Occipital lobe (tissue), 2 donors: ENCODE measurements around the gene TBC1D1. TPM values are rescaled to one million over a fixed set of nuclear protein-coding genes. Genes with fewer than 3 reads are reported as not detected.
"Not testable (repeated sequence)": the region's sequence is repeated elsewhere in the genome, so short reads cannot be mapped to it uniquely, and the experiment has no call there.

ENCODE experiments used
- DNase-seq: peaks from one replicate; lab custom pipeline; 2025; lab: John Stamatoyannopoulos, UW
- total RNA-seq: library from RNA; depleted of rRNA; stranded (reverse); fragments of >200 nt; gene quantifications from one replicate; pipeline ENCODE4 v1.2.3, GENCODE V29; 2014

Gene TBC1D1
- total RNA-seq, 1 donor from 2014 or later: 57.2 TPM

DNA sequence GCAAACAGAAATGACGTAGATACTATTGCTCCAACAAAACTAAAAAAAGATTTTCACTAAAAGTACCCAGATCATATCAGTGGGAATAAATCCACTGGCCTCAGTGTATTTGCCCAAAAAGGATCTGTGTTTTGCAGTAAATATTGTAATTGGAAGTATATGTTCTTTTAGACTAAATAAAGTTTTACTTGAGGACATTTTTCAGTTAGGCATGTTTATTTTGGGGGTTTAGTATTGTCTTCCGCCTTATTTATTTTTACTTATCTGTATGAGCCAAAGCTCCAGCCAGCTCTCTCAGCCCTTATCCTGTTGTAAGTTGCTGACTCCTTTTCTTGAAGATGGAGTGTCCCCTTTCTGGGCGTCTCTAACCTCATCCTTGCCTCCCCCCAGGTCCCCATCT, 119.1 kb downstream of the TBC1D1 start:
- no peak for DNase-seq

DNA sequence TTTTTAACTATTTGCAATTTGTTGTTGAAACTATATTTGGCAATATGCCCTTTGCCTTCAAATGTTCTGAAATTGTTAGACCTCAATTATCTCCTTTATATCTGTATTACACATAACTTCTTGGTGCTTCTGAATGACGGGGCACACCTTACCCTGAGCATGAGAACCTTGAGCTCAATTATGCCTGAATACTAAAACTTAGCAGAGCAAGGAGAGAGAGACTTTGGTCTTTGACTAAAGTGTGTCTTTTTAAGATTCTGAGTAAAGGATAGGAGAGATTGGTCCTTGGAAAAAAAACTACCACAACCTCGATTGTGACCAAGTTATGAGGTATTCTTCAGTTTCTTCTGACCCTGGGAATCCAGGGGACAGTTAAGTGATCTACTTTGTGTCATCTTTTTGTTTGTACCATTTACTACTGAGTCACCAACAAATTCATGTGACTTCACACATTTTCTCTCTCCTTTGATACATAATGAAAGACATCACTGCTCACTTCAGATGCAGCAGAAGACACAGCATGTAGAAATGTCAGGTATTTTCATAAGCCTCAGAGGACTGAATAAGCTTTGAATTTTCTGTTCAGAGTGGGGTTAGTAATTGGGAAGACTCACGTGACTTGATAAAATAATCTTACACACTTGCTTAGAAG, 120.8 kb downstream of the TBC1D1 start:
- no peak for DNase-seq

DNA sequence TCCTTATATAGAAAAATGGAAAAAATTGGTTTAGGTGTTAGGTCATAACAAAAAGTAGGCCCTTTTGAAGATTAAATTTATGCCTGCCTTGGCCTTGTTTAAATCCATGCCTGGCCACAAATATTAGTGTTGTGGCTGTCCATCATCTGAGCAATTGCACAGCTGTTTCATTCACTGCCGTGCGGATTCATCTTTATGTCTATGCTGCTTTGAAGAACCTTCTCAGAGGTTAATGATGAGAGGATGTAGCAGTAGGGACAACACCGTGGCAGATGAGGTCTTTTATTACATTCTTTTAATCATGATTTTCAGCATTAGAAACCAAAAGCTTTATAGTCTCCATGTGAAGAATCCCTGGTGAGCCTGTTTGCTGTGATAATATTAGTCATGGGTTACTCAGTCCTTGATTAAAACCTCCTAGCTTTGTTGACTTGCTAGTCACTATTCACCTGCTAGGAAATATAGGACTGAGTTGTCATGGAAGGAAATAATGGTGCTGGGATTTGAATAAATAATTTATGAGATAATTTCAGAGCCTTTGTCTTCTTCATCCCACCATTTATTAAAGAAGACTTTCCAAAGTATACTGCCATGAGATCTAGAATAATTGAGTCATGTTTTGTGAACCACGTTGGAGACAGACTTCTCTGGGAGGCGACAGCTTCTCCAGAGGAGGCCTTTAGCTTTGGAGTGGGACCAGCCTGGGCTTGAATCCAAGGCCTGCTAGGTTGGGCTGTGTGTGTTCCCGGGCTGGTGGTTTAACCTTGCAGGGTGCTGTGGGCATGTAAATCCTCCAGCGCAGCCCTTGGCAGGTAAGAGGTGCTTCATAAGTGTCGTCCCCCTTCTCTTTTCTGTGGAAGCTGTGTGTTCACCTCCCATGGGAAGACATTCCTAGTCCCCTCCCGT, 122.8 kb downstream of the TBC1D1 start:
- no peak for DNase-seq

DNA sequence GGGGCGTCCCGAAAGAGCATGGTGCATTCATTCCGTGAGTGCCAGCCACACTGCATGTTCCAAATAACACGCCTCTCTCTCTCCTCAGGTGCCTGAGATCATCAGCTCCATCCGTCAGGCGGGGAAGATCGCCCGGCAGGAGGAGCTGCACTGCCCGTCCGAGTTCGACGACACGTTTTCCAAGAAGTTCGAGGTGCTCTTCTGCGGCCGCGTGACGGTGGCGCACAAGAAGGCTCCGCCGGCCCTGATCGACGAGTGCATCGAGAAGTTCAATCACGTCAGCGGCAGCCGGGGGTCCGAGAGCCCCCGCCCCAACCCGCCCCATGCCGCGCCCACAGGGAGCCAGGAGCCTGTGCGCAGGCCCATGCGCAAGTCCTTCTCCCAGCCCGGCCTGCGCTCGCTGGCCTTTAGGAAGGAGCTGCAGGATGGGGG, 123.6 kb downstream of the TBC1D1 start:
- DNase-seq: no peak

DNA sequence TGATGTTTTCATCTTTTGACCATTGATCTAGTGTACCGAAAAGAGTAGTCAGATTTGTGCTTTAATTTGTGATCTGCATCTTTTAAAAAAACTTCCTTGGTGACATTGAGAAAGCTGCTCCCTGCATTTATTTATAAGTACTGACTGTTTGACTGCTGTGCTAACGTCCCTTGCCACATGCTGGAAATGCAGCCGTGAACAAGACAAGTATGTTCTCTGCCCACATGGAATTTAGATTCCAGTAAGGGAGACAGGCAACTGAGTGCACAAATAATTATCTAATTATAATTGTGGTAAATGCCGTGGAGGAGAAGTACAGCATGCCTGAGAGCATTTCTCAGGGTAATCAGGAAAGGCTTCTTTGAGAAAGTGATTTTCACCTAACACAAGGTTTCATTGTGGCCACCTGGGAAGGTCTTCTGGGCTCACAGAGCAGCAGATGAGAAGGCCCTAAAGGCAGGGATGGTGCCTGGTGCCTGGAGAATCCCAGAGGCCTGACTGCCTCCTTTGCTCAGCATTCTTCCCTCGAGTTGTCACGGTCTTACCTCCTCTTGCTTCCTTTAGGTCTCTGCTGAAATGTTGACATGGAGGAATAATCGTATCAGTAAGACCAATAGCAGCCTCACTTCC, 125.1 kb downstream of the TBC1D1 start:
- no peak for DNase-seq

DNA sequence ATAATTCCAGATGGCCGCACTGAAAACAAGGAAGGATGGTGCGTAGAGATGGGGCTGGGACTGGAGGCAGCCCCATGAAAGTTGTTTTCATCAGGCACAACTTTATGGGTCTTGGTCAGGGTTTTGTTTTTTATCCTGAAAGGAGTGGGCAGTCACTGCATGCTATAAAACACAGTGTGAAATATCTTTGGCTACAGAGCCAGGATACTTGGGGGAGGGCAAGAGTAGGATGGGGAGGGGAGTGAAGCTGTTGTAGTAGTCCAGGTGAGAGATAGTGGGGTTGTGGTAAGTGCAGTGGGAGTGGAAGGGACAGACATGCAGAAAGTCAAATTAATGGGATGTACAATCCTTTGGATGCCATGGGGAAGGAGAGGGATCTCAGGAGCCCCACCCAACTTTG, 125.8 kb downstream of the TBC1D1 start:
- no peak for DNase-seq

DNA sequence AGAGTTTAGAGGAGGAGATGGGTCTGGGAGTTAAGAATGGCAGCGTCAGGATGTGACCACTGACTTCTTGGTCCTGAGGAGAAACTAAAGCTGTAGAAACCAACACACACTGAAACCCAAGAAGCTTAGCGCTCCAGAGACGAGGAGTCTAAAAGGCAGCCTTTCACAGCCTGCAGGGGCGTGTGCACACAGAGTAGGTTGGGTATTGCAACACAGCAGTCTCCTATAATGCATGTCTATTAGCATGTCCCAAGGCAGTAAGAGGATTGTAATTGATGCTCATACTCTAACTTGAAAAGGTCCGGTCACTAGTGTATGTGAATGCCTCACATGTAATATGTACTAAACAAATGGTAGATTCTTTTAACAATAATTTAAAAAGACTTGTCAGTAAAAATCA, 126.7 kb downstream of the TBC1D1 start:
- no peak for DNase-seq

DNA sequence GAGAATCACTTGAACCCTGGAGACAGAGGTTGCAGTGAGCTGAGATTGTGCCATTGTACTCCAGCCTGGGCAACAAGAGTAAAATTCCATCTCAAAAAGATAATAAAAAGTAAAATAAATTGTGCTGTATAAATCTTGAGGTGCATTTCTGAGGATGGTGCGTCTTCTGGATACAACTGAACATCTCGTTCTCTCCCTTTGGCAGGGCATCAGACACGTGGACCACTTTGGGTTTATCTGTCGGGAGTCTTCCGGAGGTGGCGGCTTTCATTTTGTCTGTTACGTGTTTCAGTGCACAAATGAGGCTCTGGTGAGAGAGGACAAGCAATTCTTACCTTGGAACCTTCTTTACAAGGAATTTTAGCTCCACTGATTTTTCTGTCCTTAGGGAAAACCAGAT, 129.5 kb downstream of the TBC1D1 start:
- DNase-seq: no peak

DNA sequence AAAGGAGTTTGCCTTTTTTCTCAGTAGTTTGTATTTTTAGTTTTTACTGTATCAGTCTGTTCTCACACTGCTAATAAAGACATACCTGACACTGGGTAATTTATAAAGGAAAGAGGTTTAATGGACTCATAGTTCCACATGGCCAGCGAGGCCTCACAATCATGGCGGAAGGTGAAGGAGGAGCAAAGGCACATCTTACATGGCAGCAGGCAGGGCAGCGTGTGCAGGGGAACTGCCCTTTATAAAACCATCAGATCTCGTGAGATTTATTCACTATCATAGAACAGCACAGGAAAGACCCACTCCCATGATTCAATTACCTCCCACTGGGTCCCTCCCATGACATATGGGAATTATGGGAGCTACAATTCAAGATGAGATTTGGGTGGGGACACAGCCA, 130.1 kb downstream of the TBC1D1 start:
- not testable (repeated sequence) for DNase-seq

DNA sequence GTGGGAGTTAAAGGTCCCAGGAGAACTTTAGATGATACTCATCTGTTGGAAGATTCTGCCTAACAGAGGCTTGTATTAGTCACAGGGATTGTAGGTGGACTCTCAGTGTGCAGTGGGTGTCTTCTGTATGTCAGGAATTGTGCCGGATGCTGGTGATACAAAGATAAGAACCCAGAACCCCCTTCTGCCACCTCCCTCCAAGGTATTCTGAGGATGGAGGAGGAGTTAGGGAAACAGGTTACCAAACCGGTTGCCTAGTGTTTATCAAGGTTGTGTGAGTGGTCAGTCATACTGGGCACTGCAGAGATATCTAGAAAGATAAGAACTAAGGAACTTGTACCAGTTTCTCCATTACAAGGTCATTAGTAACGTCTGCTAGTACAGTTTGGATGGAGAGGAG, 130.9 kb downstream of the TBC1D1 start:
- no peak for DNase-seq

DNA sequence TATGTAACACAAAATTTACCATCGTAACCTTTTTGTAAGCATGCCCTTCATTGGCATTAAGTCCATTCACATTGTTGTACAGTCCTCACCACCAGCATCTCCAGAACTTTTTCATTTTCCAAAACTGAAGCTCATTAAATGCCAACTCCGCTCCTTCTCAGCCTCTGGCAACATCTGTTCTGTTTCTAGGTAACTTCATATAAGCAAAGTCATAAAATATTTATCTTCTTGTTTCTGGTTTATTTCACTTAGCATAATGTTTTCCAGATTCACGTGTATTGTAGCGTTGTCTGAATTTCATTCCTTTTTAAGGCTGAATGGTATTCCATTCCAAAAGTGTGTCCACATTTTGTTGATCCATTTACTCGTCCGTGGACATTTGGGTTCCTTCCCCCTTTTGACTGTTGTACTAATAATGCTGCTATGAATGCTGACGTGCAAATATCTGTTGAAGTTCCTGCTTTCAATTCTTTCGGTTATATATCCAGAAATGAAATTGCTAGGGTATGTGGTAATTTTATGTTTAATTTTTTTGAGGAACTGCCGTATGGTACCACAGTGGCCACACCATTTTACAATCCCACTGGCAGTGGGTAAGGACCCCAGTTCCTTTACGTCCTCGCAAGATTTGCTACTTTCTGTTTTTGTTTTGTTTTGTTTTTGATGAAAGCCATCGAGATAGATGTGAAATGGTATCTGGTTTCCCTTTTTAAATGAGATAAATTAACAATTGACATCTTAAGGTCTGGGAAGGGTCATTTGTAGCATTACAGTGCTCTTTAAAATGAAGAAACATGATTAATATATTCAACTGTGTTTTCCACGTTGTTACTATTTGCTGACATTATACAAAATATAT, 132.7 kb downstream of the TBC1D1 start:
- DNase-seq: no peak

DNA sequence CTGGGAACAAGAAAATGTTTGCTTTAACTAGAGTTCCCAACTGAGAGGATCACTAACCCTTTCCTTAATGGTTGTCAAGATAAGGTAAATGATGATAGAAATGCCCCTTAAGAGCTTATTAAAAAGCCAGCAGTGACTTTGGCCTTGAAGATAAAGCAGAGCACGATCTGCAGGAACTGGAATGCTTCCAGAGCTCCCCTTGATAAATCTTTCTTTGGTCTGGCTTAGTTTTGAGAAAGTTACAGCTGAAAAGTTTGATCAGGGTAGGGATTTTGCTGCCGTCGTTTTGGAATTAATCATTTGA, 133.3 kb downstream of the TBC1D1 start:
- no peak for DNase-seq

DNA sequence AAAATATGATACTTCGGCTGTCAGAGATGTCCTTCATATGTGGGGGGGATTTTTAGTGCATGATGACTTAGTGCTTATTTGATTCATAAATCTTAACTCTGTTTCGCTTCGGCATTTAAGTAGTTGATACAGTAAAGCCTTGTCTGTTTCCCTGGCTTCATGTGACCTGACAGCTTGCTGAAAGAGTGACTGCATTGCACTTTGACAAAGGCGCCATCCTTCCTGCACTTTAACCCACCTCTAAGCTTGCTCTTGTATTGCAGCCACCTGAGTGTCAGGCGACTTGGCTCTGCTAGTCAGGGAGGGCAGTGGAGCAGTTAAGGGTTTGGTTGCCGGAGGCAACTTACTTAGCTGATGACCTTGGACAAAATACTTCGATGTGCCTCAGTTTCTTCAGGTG, 134.8 kb downstream of the TBC1D1 start:
- no peak for DNase-seq

DNA sequence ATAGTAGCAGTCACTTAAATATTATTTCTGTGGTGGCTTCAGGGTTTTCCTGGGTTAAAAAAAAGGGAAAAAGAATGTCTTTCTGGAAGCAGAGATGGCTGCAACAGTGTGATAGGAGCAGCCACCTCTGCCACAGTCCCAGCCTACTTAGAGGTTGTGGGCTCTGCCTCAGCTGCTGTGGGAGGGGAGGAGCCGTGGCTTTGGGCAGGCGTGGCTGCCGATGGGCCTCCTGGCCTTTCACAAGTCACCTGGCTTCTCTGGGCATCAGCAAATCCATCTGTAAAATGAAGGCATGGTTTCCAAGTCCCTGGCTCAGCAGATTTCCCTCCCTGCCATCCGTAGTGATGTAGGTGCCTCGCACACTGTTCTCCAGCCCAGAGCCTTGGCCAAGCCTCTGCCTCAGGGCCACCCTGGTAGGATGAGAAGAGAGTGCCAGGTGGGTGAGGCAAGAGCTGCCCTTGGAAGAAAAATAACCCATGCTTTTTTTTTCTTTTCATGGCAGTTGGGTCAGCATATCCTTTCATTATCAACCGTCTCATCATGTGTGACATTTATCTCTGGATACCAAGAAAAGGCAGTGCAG, 135.4 kb downstream of the TBC1D1 start:
- no peak for DNase-seq

DNA sequence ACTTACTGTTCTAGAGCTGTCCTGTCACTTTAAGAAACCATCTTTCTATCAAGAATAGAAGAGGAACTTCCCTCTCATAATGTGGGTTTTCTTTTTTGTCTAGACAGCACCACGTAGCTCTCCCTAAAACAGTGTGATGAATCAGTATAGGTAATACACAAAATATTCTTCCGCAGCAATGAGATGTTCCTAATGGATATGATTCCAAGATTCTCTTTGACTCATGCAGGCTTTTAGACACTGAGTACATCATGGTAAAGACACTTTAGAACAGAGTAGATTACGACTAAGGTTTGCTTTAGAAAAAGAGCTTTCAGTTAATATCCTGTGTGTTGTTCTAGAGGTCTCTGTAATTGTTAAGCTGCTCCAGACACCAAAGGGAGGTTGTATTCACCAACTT, 139.1 kb downstream of the TBC1D1 start:
- DNase-seq: no peak

DNA sequence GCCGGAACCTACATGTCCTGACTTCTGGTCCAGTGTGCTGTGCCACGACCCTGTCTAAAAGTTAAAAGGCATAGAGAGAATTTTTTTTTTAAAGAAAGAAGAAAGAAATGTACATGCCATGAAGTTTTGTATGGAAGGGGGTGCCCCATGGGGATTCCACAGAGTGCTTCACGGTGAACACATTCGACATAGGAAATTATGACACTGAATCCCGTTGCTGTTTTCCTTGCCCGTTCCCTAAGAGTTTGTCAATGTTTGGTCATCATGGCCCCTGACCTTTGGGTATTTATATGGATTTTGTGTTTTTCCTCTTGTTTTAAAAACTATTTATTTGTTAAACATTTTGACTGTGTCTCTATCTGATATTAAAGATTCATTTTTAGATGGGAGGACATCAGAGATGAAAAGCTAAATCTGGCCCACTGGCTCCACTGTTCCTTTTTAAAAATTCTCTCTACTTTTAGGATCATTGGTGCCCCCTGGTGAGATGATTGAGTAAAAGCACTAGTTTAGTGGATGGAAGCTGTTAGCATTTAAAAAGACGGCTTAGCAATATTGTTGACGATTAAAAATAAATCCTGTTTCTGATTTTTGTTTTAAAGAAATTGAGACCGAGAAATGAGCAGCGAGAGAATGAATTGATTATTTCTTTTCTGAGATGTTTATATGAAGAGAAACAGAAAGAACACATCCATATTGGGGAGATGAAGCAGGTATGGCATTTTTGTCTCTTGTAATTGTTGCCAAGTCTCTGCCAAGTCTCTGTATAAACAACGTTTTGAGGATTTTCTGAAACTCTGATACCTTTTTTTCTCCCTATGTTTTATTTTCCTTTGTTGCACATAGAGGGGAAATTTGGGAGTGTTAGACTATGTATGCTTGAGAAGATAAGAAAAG, 144.3 kb downstream of the TBC1D1 start:
- DNase-seq: no peak

DNA sequence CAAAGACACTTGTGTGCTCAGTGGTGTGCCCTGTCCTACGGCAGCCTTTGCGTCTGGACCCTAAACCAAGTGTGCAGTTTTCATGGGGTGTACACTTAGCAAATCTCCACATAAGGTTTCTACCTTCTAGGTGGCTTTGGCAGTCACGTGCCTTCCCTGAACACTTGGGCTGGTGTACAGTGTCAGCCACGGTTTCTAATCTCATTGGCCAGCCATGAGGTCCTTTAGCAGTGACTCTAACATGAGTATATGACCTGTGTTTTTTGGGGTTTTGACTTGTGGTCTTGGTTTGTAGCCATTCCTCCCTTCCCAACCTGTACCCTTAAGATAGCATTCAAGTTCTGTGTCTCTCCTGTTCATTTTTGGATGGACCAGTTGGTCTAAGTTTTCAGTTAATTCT, 145.7 kb downstream of the TBC1D1 start:
- DNase-seq: no peak

DNA sequence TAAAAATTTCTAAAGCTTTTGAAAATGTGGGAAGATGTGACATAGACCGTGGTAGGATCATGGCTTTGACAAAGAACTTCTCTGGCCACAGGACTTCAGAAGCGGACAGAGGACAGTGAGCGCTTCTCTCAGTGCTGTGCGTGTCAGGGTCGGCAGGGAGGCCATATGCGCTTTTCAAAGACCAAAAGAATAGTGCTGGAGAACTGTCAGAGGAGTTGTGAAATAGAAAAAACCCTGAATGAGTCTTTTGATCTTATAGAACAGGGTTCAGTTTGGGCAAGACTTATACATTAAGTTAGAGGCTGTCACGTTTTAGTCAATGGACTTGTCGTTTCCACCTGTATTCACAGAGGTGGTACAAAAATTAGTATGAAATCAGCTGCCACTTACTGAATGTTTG, 146.7 kb downstream of the TBC1D1 start:
- no peak for DNase-seq

DNA sequence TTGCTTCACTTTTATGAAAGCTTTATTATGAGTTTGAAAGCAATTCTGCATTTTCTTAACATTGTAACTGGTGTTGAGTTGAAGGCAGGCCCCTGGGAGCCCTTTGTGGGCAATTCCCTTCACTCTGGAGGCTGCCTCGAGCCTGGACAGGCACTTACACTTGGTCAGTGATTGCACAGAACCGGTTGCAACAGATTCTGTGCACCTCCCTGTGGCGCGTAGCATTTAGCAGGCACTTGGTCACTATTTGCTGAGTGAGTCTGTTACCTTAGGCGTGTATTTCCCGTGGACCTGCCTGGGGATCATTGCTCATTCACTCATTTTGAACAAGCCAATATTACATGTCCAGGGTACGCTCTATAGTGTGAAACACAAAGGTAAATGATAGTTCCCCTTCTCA, 149.7 kb downstream of the TBC1D1 start:
- no peak for DNase-seq

DNA sequence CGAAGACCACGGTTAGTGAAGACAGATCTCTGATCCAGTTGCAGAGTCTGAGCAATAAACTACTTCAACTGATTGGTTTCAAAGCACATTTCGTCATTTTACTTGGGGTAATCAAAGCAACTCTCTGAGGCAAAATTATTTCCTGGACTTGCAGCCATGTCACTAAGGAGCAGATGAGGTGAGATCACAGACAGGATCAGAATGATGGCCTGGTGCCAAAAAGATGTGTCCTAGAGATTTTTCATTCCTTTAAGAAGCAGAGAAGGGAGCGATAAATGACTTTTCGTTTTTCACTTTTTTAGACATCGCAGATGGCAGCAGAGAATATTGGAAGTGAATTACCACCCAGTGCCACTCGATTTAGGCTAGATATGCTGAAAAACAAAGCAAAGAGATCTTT, 153.2 kb downstream of the TBC1D1 start:
- no peak for DNase-seq
